Dermis blood vessel endothelial cell (primary cell): ENCODE results near the gene LAMB3. TPM values are rescaled to one million over a fixed set of nuclear protein-coding genes. Genes with fewer than 3 reads are reported as not detected.

Source experiments
- DNase-seq: peaks from one replicate; pipeline ENCODE4 v3.0.0; 2010
- total RNA-seq: library from RNA; depleted of rRNA; stranded (reverse); fragments of >200 nt; gene quantifications from 2 replicates; pipeline ENCODE4 v1.2.3, GENCODE V29; 2014

The LAMB3 gene
- total RNA-seq, 1 donor from 2014 or later: 1.9 TPM

DNA sequence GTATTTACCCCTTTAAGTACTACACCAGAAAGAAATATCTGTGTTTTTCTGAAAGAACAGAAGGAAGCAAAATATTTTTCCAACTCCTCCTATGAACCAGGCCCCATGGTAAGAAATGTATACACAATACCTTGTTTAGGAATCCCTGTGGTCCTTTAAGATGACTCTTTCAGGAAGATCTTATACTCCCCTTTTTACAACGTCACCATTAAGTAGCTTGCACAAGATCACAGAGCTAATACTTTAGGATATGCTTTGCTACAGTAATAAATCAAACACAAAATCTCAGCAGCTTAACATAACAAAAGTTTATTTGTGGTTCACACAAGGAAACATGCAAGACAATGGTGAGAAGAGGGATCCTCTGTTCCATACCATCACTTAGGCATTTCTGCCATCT lies 8.8 kb upstream of the LAMB3 start:
- DNase-seq: no peak

GRCh38 chr1:209659909-209660308 lies 7.7 kb upstream of the LAMB3 start:
- DNase-seq: peak; percentile 36

- DNase-seq: no peak
Measured at GRCh38 chr1:209657918-209658317, 5.7 kb upstream of the LAMB3 start.

DNA sequence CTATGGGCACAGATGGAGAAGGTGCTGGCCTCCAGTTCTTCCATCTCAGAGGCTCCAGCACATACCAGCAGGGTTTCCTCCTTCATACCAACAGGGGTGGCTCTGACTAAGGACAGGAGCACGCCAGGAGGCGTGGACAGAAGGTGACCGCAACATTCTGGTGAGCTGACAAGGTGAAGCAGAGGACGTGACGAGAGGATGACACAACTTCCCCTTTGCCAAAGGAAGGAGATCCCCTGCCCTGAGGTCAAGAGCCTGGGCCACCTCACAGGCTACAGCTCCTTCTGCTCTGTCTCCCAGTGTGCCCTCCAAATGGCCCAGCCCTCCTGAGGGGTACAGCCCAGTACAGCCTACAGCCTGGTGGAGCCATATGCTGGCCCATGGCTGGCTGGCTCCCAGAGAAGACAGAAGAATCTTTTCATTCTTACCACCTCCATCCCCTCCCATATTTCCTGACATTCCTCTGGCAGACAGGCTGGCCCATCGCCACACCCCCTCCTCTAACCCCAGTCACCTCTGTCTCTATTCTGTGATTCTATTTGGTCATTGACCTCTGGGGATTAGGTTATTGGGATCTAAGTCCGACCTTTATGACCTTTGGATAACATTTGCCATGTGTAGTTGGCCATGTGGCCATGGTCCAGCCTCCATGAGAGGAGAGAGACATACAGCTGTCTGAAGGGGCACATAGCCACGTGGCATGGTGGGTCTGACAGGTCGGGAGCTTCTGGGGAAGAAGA lies 5.1 kb upstream of the LAMB3 start:
- DNase-seq: peak; percentile 60

- DNase-seq: no peak
Measured at GRCh38 chr1:209655411-209656231, 3.4 kb upstream of the LAMB3 start.

DNA sequence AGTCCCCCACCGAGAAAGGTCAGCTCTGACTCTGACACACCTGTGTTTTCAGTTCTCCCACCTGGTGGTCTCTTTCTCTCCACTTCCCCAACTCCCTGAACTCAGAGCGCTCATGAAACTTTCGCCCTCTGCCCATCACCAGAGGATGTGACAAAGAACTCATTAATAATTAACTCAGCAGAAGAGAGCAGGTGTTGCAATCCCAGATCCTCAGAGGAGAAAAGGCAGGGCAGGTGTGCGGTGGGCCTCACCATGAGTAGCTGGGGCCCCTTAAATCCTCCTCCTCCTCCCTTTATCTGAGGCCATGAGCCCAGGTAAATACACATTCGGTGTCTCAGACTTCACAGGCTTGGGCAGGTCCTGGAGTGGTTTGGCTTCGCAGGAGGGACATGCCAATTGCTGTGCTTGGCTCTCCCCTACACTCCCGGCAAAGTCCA lies 1.7 kb upstream of the LAMB3 start:
- DNase-seq: no peak

GRCh38 chr1:209652873-209653401 lies 712 bp upstream of the LAMB3 start:
- peak; percentile 60 for DNase-seq

DNA sequence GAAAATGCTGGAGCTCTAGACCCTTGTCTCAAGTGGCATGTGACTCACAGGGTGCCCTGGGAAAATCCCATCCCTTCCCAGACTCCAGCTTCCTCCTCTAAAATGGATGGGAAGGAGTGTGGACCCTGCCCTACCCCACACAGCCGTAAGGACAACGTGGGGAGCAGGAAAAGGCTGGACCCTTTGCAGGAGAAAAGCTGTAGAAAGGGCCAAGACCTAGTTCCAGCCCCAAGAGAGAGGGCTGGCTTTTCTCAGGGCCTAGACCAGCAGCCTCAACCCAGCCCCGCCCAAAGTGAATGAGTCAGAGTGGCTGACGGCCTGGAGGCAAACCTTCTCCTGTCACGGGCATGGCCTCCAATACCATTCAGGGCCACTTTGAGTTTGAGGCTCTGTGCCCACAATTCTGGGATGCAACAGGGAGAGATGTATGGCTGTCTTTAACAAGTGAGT lies 1.1 kb downstream of the LAMB3 start:
- DNase-seq: peak; percentile 79

DNA sequence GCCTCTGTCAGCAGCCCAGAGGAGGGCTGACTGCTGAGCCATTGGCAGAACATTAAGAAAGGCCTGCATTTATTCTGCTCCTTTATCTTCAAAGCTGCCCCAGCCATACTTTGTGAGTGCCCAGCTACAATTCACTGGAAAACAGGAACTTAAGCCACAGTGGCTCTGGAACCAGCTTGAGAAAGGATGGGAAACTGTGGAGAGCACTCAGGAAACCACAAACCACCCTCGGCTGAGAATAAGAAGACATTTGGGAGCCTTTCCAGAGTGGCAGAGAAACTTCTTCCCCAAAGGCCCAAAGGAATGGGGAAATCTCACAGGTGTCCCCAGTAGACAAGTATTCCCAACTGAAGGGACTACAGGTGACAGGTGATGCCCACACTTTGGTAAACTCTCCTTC lies 1.8 kb downstream of the LAMB3 start:
- DNase-seq: no peak

DNA sequence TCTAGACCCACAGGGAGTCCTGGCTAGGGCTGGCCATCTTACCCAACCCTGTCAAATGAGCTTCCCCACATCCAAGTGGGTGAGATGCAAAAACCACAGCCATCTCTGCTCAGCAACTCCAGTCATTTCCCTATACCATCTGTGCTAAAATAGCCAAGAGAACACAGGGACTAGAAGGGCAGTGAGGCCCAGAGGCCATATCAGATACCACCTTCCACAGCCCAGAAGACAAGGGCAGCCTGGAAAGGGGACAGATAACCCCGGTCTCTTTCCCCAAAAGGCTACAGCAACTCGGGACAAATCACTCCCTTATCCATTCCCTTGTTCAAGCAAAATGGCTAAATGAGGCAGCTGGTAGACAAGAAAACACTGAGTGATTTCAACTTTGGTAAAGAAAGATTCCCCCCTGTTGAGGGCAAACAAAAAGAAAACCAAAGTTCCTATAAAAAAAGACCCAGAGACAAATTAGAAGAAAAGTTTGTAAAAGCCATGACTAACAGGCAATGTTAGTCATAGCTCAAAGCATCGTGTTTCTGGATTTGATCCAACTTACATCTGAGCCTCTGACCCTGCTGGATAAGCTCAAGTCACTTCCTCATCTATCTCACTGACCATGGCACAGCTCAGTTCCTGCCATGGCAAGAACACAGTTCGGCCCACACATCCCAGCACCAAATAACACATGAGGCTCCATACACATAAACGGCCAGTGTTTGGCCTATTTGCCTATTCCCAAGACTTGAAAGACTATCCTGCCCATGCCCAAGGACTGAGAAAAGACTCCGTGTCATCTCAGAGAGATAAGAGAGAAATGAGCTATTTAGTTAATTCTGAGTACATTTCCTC lies 3.1 kb downstream of the LAMB3 start:
- peak; percentile 97 for DNase-seq

DNA sequence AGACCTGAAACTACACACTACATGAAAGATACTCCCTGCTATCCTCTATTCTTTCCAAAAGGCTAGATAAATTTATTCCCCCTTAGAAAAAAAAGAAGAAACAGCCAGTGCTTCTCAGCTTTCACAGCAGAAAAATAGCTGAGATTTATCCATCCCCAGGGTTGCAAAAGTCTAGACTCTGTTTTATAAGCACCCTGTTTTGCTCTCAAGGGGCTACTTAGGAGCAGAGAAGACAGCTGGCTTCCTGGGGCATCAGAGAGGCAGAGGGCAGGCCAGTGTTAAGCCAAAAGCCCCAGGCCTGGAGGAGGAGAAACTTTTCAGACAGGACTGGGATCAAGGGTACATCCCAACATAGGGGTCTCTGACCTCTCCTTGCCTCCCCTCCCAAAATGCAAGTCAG lies 3.9 kb downstream of the LAMB3 start:
- DNase-seq: no peak

GRCh38 chr1:209647156-209647555 lies 5.1 kb downstream of the LAMB3 start:
- DNase-seq: no peak

DNA sequence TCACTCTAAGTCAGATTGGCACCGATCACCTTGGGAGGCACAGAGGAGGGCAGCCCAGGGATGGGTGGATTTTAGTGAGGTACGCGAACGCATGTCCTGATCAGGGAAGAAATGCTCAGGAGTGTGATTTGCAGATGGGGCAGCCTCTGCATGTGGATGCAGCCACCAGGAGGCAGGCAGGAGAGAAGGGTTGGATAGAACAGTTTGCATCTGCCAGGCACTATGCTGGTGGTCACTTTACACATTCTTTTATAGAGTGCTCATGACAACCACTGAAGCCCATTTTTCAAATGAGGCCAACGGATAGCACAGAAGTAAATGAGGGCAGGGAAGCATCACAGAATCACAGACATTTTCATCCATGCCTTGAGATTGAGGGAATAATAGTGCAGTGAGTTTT lies 5.7 kb downstream of the LAMB3 start:
- no peak for DNase-seq

DNA sequence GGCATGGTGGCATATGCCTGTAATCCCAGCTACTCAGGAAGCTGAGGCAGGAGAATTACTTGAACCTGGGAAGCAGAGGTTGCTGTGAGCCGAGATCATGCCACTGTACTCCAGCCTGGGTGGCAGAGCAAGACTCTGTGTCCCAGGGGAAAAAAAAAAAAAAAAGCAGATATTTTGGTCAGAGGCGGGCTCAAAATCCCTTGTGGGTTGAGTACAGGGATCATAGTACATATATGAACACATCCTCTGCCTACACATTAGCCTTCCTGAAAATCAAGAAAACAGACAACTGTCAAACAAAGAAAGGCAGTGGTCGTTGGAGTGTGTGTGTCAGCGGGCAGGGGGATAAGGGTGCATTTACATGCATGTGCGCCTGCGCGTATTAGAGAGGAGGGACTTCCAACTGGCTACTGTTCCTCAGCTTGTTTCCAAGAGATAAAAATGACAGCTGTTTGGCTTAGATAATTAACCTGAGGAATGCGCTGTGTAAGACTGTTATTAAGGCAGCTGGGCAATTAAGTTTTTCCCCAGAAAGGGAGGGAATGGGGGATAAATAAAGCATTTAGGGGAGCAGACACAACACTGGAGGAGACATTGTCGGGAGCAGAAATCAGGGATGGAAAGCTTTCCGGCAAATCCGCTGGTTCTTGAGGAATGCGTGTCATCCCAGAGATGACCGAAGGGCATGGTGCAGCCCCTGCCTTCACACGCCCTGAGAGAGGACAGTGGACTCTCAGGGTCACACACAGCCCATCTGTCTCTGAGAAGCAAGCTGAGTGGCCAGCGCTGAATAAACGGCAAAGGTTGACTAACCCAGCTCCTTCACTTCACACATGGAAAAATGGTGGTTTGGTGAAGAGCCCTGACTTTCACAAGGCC lies 6.4 kb downstream of the LAMB3 start:
- no peak for DNase-seq

DNA sequence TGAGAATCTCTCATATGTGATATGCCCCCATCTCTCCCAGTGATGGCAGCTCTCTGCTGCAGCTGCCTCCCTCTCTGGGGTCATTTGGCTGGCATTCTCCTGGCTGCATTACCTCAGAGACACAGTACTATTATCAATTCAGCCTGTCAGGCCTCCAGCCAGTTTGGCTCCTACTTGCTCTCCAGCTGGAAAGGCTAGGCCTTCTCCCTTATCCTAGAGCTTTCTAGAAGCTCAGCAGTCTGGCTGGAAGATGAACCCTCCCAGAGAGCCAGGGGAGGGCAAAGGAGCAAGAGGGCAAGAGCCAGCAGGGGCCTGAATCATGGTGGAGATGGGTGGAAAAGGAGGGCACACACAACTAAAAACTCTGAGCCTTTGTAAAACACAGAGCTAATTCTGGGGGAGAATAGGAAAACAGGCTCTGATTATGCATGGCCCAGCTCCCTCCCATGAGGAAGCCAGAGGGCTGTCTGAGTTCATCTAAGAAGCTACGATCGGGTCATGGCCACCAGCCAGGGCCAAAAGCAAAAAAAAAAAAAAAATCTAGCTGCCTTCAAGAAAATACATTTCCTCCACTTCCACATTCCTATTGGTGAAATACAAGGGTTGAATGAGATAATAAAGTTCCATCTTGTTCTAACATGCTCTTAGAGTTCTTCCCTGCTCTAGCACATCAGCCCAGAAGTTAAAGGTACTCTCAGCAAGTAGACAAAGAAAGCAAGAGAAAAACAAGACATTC lies 8.8 kb downstream of the LAMB3 start:
- peak; percentile 51 for DNase-seq

- no peak for DNase-seq
Measured at GRCh38 chr1:209642816-209643215, 9.4 kb downstream of the LAMB3 start.

DNA sequence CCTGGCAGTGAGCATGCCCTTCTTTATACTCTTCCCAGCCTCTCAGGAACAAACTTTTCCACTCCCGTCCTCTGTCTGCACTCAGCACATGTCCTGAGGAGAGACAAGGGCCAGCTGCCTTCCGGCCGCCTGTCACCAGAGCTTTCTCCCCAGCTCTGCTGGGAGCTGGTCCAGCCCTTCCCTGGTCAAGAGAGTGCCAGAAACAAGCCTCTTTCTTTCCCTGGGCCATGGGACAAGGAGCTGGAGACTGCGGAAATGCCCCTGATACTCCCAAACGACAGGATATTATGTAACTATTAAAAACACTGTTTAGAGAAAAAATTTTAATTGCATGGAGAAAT lies 10.4 kb downstream of the LAMB3 start:
- DNase-seq: no peak

GRCh38 chr1:209635850-209636249 lies 16.4 kb downstream of the LAMB3 start:
- DNase-seq: no peak

- DNase-seq: no peak
Measured at GRCh38 chr1:209634005-209634737, 18.1 kb downstream of the LAMB3 start.

- DNase-seq: no peak
Measured at GRCh38 chr1:209633335-209633997, 18.8 kb downstream of the LAMB3 start.
